Stimulated activated CD8-positive, alpha-beta memory T cell treated with anti-CD3 and anti-CD28 coated beads, Interleukin-7, amount 100 ng/mL, for 4 hours (primary cell): ENCODE measurements around the gene MAML3.

Source experiments
- DNase-seq, 2 donors: peaks; one replicate each; pipeline ENCODE4 v3.0.0-alpha.2; 2020; ENCODE audit warnings: low read depth in 2 of 2

Gene MAML3

DNA sequence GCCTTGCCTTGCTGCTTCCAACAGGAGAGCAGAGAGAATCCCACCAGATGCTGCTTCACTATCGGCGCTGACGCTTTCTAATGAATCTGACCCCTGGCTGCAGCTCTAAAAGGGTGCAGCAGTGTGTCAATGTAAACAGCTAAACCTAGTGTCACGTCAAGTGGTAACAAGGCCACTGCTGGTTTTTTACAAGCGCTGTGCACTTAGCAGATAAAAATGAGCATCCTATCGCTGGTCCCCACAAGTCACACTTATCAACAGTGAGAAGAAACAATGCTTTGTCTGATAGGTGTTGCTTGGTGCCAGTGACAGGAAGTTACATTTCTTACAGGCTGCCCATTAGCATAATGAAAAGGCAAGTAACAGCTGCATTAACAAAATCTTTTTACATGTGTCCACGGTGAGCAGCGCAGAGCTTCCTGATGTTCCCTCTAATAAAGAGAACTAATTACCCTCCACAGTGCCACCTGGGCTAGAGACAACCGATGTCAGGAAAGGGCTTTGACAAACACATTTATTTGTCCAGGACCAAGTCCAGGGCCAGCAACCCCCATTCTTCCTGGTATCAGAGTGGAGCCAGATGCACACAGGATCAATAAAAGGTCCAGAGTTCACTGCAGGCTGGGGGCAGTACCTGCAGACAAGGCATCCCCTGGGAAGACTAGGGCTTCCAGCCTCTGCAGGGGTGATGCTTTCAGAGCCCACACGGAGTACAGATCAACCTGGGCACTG lies 312.4 kb downstream of the MAML3 start:
- DNase-seq: peak in 1 of 2 donors; percentile 11

GRCh38 chr4:139840773-139841172 lies 313.2 kb downstream of the MAML3 start:
- no peak for DNase-seq

DNA sequence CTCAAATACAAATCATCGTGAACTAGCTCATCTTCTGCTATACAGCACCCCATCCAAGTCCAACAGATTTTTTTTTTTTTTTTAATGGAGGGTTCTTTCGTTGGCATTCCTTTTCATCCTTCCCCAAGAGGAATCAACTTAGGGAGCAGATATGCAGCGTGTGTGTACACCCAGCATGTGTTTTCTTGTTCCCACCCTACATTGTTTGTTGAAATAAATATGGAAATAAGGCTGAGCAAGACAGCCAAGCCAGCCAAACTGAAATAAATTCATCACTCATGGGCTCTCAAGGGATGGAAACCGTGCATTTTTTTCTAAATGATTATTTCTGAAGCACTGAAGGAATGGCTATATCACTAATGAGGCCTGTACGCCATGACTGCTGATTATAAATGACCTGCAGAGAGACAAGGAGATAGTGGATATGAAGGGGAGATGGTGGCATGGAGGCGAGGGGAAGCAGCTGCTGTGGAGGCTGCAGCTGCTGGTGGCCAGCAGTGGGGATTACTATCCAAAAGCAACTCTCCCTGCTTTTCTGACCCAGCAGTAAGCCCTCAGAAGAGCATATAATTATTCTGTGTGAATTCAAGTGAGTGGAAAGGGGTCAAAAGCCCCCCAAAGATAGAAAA lies 314.5 kb downstream of the MAML3 start:
- no peak for DNase-seq

GRCh38 chr4:139838811-139839210 lies 315.2 kb downstream of the MAML3 start:
- DNase-seq: no peak

DNA sequence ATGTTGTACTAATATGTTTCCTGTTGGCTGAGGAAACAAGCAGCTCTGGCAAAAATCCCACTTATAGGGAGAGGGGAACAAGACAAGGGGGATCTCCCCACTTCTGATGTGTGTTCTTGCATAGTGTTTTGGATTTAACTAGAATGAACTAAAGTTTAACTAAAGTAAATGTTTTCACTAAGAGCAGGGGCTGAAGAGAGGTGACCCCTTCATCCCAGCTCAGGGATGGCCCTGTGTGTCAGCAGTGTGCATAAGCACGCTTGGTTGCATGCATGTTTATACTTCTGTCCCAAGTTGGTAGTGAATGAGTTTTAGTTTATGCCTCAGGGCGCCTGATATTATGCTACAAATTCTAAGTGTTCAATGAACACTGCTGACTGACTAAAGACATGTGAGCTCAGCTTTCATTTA lies 319.0 kb downstream of the MAML3 start:
- no peak for DNase-seq

GRCh38 chr4:139834226-139834662 lies 319.7 kb downstream of the MAML3 start:
- DNase-seq: no peak

DNA sequence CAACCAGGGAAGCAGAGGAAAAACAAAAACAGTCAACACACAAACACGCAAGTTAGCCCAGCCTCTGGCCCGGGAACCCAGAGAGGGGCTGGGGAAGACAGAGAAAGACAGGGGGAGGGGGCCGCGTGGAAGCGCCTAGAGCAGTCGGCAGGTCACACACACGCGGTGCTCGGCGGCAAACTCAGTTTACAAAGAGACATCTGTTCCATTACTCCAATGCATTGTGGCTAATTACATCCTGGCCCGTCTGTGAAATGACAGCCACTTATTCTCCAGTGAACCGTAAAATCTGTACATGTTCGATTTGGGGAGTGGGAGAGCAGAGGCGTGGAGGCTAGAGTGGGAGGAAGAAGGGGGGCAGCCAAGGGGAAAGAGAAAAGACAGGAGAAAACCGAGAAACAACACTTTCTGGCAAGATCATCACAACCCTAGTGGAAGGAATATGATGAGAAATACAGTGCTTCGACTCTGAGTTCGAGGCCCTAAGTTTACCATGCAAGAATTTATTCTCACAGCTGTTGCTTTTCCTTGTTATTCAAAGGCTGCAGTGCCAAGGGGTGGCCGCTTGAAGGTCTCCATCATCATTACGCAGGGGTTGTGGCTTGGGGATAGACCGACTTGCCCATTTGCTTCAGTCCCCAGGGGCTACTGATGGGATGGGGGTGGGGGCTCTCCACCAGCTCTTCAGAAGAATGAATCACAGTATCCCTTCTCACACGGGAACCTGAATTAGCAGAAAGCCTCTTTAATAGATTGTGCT lies 320.7 kb downstream of the MAML3 start:
- DNase-seq: no peak

DNA sequence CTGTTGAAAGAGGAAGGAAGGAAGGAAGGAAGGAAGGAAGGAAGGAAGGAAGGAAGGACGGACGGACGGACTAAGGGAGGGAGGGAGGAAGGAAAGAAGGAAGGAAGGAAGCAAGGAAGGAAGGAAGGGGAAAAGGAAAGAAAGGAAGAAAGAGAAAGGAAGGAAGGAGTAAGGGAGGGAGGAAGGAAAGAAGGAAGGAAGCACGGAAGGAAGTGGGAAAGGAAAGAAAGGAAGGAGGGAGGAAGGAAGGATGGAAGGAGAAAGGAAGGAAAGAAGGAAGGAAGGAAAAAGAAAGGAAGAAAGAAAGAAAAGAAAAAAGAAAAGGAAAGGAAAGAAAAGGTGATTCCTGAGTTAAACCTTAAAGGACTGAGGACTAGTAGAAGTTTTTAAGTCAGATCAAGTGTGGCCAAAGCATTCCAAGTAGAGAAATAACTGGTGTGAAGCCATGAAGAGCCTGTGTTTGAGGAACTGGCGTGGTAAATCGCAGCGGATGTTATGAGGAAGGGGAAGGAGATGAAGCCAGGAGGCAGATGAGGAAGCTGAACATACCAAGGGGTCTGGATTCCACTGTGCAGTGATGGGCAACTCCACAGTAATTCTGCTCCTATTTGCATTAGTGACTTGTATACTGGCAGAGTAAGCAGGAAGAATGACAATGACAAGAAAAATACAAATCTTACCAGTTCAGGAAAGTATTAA lies 324.9 kb downstream of the MAML3 start:
- DNase-seq: no peak

DNA sequence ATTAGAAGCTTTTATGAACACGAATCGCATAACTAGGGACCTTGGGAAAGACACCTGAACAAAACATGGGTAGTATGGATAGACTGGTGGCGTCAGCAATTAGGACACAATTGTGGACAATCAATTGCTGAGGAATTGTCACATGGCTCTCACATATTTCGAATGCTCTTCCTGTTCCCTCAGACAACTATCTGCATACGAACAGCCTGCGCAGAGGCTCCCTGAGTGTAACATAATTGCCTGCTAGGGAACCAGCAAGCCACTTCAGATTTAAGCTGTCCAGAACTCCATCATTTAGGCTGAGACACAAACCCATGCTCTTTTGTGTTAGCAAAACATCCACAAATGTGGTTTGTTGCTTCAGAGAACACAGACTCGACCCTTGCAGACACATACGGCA lies 327.6 kb downstream of the MAML3 start:
- DNase-seq: no peak

GRCh38 chr4:139825523-139826014 lies 328.4 kb downstream of the MAML3 start:
- DNase-seq: no peak

DNA sequence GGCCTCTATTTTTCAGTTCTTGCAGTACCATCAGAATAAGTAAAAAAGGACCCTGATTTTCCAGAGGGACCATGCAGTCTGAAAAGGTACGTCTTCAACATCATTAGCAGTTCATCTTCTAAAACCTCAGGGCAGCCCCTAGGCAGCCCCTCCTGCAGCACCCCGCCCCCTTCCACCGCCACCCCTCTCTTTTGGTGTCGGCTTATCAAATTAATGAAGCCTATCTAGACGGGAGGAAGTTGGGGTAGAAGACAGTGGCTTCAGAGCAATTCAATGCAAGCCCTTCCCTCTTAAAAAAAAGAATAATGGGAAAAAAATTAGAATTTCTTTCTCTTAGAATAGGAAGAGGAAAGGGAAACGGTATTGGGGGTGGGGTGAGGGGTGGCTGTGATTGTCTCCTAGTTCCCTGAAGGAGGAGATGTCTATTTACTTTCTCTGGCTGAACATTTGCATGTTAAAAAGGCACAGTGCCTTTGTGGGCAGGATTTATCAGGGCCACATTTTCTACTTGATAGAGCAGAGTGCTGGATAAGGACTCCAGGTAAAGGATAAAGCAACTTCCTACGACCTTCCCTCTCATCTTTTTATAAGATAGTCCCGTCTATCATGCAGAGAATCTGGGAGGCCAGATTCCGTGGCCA lies 329.0 kb downstream of the MAML3 start:
- no peak for DNase-seq

- no peak for DNase-seq
Measured at GRCh38 chr4:139823746-139824145, 330.2 kb downstream of the MAML3 start.

- DNase-seq: no peak
Measured at GRCh38 chr4:139823345-139823744, 330.6 kb downstream of the MAML3 start.

DNA sequence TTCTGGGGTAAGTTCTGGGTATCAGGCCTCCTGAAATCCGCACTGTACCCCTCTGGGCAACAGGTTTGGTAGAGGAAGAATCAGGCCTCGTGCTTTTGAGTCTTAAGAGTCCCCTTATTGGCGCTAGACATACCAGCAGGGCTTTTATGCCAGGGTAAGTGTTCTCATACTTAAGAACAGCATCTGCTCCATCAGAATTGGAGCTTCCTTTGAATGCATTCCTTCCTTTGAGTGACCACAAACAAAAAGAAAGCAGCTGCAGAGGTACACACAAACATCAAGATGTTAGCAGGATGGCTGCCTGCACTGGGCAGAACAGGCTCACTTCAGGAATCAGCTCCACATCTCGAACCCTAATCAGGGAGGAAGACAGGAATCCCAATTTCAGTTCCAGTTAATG lies 331.6 kb downstream of the MAML3 start:
- no peak for DNase-seq

- no peak for DNase-seq
Measured at GRCh38 chr4:139819082-139819481, 334.9 kb downstream of the MAML3 start.

- DNase-seq: no peak
Measured at GRCh38 chr4:139817657-139818452, 336.1 kb downstream of the MAML3 start.

DNA sequence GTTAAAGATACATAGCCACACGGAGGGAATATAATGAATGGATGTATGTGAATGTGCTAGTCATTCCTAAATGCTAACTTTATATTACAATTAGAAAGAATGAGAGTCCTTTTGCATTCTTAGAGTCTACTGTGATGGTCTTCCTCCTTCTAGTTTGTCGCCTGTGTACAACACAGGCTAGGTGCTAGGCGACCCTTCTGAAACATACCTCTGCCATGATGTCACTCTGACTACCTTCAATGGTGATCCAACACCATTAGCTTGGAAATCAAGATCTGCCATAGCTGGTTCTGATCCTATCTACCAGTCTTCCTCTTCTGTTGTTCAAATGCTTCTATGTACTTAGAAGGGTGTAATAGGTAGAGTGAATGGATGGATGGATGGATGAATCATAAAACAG lies 337.1 kb downstream of the MAML3 start:
- DNase-seq: no peak

DNA sequence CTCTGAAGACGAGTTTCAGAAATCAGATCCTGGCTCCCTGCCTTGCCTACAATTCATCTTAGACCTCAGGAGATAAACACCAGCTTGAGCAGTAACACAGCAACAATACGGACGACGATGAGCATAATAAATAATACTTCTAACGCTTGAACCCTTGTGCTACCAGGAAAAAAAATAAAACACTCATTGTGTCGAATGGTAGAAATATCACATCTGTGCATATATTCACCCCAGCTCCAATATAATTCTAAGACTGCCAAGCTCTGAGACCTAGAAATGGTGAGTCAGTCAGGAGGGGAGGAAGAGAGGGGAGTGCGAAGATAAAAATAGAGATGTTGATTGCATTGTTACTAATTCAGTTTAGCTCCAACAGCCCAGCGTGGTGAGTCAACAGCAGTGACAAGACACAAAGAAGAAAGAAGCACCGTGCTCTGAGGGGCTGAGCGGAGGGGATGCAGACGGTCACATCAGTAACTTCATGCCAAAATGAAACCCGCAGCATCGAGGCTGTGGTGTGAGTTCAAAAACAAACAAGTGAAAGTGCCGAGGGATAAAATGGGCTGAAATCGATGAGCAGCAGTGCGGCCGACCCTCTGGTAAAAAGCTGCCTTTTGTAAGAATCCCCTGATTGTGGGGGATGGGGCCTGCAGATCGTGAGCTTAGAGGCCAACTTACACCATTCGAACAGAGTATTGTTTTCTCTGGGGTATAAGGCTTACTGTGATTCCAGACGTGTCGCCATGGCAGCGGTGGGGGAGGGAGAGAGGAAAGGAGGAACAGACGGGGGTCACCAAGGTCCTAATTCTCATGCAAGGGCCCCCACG lies 338.0 kb downstream of the MAML3 start:
- peak in 1 of 2 donors; percentile 15 for DNase-seq

DNA sequence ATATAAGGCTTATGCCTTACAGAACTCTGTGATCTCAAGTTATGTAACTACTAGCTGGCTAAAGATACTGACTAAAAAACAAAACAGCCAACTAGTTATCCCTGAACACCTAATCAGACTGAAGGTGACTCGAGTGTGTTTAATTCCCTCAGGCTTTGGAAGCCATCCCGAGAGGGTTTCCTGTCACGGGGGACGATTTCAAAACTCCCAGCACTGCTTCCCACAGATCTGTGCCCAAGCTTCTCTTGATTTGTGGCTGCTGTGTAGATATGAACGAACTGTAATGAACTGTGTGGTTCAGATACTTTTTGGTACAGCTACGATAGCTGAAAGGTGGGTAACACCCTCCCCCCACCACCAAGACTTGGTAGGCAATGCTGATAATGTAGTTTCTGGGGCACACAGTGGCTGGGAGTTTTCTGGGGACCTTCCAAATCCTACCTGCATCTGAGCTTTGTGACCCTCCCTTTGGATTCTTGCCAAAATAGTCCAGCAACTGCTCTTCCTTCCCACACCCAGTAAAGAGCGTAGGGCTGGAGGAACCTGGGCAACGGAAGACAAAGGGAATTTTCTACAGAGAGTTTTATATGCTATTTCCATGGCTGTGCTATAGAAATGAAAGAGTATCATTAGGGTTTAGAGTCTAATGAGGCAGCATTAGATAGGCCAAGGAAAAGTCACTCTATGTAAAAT lies 339.5 kb downstream of the MAML3 start:
- no peak for DNase-seq
